ENCODE results near the gene AADAC. TPM values are rescaled to one million over a fixed set of nuclear protein-coding genes. Genes with fewer than 3 reads are reported as not detected.
A peak's percentile ranks its signal among the peaks of the same experiment; 100 is the strongest.

The AADAC gene
- total and polyA plus RNA-seq, 11 donors, result 3.0 TPM; not detected in 10

- ATAC-seq, result no peak
- intact Hi-C loops (cut with DNase I), result no loop called here
These were observed 46.0 kb downstream of the AADAC start for GRCh38 chr3:151859905-151860304.

GRCh38 chr3:151863611-151864010, 49.7 kb downstream of the AADAC start:
- intact Hi-C loops (cut with DNase I), result no loop called here
- Histone ChIP-seq H3K4me3 (no peak overlapping the region), H3K27ac (no peak overlapping the region), H3K27me3 (no peaks in the 10 kb centered on the region), H3K4me1 (peaks cover 0 to 6% (median 0%) of the 10 kb centered on the region in 12 donors), H3K9me3 (no peaks in the 10 kb centered on the region), H3K36me3 (no peaks in the 10 kb centered on the region)
- TF ChIP-seq CTCF (IDR thresholded peaks at IDR 0.05), result no peak
- no peak for TF ChIP-seq POLR2A (IDR thresholded peaks at IDR 0.05)
- DNase-seq (no peak), ATAC-seq (no peak)
- WGBS, 4 donors, result 90 to 94% (median 93%) methylated on average over 2 of the region's 2 CpGs

More at GRCh38 chr3:151859905-151860304, 46.0 kb downstream of the AADAC start:
- TF ChIP-seq CTCF (IDR thresholded peaks at IDR 0.05), result no peak
- TF ChIP-seq POLR2A (IDR thresholded peaks at IDR 0.05), result no peak
- Histone ChIP-seq H3K36me3 (no peaks in the 10 kb centered on the region), H3K27ac (no peak overlapping the region), H3K4me1 (peaks cover 0 to 4% (median 0%) of the 10 kb centered on the region in 12 donors), H3K9me3 (no peaks in the 10 kb centered on the region), H3K27me3 (no peaks in the 10 kb centered on the region), H3K4me3 (no peak overlapping the region)
- DNase-seq, result no peak

GRCh38 chr3:151864423-151865101, 50.6 kb downstream of the AADAC start:
- H3K4me1 ChIP-seq, result peaks cover 0 to 11% (median 0%) of the 10 kb centered on the region in 12 donors
- H3K4me3 ChIP-seq, result no peak overlapping the region
- ATAC-seq, result no peak
- intact Hi-C loops (cut with DNase I), result no loop called here
- H3K27me3 ChIP-seq, result no peaks in the 10 kb centered on the region
- WGBS, 4 donors, result 56 to 64% (median 62%) methylated on average over 4 of the region's 4 CpGs
- H3K9me3 ChIP-seq, result no peaks in the 10 kb centered on the region
- H3K27ac ChIP-seq, result peak overlapping the region in 1 of 12 donors; percentile 35
- DNase-seq, result no peak
- no peaks in the 10 kb centered on the region for H3K36me3 ChIP-seq
- TF ChIP-seq CTCF (IDR thresholded peaks at IDR 0.05) (no peak), POLR2A (IDR thresholded peaks at IDR 0.05) (no peak)

GRCh38 chr3:151866711-151867410, 52.9 kb downstream of the AADAC start:
- Histone ChIP-seq H3K4me3 (no peak overlapping the region), H3K27ac (no peak overlapping the region), H3K27me3 (no peaks in the 10 kb centered on the region), H3K36me3 (no peaks in the 10 kb centered on the region), H3K4me1 (peaks cover 0 to 25% (median 0%) of the 10 kb centered on the region in 12 donors), H3K9me3 (no peaks in the 10 kb centered on the region)
- no peak for TF ChIP-seq CTCF (IDR thresholded peaks at IDR 0.05)
- no peak for ATAC-seq
- DNase-seq, result no peak
- intact Hi-C loops (cut with DNase I), result no loop called here
- 59 to 69% (median 66%) methylated on average over 4 of the region's 4 CpGs for WGBS, 4 donors

Measured in heart left ventricle (tissue), 16 donors.